Measurements from ENCODE around the gene SAFB2.

The SAFB2 gene

DNA sequence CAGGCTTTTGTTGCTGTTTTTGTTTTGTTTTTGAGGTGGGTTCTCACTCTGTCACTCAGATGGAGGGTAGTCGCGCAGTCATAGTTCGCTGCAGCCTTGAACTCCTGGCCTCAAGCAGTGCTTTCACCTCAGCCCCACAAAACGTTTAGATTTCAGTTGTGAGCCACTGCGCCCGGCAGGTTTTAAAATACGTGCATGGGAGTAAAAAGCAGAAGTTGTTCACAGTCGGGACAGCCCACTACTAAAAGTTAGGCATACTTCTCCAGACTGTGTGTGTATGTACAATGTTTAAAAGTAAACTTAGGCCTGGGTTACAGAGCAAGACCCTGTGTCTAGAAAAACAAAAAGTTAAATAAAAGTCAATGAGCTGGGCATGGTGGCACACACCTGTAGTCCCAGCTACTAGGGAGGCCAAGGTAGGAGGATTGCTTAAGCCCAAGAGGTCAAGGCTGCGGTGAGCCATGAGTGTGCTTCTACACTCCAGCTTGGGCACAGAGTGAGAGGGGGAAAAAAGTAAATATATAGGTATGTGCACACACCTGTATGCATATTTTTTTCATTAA lies 6.4 kb upstream of the SAFB2 start:
- DNase-seq (ENCODE audit: low spot score in 2 of 2) (no peak), ATAC-seq (replicated peaks; ENCODE audit: extremely low read depth, poor library complexity, severe bottlenecking) (no peak)
- Mint-ChIP-seq H3K4me1 (peaks cover 69% of the 10 kb centered on the region), H3K4me3 (no peak overlapping the region), H3K36me3 (ENCODE audit: insufficient read depth) (peaks cover 47% of the 10 kb centered on the region), H3K9me3 (no peaks in the 10 kb centered on the region), H3K27me3 (no peaks in the 10 kb centered on the region), H3K27ac (ENCODE audit: low read depth) (no peak overlapping the region)

DNA sequence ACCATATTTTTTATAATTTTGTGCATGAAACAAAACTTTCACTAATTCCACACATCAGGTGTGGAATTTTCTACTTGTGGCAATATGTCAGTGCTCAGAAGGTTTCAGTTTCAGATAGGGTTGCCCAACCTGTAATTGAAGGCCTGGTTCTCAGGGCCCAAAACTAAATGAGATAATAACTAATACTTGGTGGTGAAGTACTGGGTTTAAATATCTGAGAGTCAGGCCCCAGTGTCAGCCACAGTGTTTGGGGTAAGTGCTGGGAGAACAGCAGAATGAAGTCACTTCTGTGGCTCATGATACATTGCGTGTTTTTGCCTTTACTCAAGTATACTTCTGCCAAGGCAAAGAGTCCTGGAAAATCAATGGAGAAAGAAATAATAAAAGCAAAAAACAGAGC lies 5.9 kb upstream of the SAFB2 start:
- no peak overlapping the region for H3K27ac Mint-ChIP-seq (ENCODE audit: low read depth)
- H3K9me3 Mint-ChIP-seq, result no peaks in the 10 kb centered on the region
- no peak overlapping the region for H3K4me3 Mint-ChIP-seq
- DNase-seq (ENCODE audit: low spot score in 2 of 2) (no peak), ATAC-seq (replicated peaks; ENCODE audit: extremely low read depth, poor library complexity, severe bottlenecking) (no peak)
- H3K4me1 Mint-ChIP-seq, result peaks cover 74% of the 10 kb centered on the region
- peaks cover 50% of the 10 kb centered on the region for H3K36me3 Mint-ChIP-seq (ENCODE audit: insufficient read depth)
- H3K27me3 Mint-ChIP-seq, result no peaks in the 10 kb centered on the region

DNA sequence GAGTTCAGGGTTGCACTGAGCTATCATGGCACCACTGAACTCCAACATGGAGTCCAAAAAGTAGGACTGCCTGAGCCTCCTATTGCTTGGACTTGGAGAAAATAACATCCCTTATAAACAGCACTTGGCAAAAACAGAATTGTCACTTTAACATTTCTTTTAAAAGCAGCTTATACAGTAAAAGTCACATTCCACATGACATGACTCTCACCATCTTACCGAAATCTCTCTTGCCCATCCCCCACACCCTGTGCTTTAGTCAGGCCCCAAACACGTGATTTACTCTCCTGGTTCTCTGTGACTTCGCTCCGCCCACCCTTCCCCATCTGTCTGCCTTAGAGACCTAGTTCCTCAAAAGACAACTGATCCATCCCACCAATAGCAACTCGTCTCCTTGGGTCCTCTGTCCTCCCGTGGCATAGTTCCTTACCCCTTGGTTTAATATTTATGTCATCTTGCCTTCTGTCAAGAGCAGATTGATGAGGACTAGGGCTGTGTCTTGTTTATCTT lies 4.9 kb upstream of the SAFB2 start:
- ATAC-seq (replicated peaks; ENCODE audit: extremely low read depth, poor library complexity, severe bottlenecking) (no peak), DNase-seq (ENCODE audit: low spot score in 2 of 2) (no peak)
- Mint-ChIP-seq H3K36me3 (ENCODE audit: insufficient read depth) (peaks cover 54% of the 10 kb centered on the region), H3K27me3 (no peaks in the 10 kb centered on the region), H3K4me3 (peak overlapping the region; percentile 1), H3K4me1 (peaks cover 72% of the 10 kb centered on the region), H3K9me3 (no peaks in the 10 kb centered on the region), H3K27ac (ENCODE audit: low read depth) (peak overlapping the region; percentile 44)

DNA sequence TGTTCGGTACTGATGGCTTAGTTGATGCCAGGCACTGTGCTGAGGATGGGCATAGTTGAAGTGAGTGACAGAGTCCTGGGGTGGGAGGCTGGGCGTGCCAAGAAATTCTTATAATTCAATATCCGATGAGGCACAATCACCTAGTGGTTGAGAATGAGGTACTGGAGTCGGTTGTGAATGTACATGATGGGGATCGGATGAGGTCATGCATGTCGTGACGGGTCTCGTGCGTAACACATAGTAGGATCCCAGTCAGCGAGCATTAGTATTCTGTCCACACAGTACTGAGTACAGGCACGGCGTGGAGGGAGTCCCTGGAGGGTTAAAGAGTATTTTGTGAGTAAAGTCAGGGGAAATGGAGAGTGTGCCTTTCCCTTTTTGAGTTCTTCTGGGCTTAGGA lies 3.1 kb upstream of the SAFB2 start:
- peaks cover 69% of the 10 kb centered on the region for H3K4me1 Mint-ChIP-seq
- DNase-seq (ENCODE audit: low spot score in 2 of 2), result no peak
- H3K9me3 Mint-ChIP-seq, result no peaks in the 10 kb centered on the region
- no peaks in the 10 kb centered on the region for H3K27me3 Mint-ChIP-seq
- H3K36me3 Mint-ChIP-seq (ENCODE audit: insufficient read depth), result peaks cover 61% of the 10 kb centered on the region
- H3K27ac Mint-ChIP-seq (ENCODE audit: low read depth), result no peak overlapping the region
- H3K4me3 Mint-ChIP-seq, result peak overlapping the region; percentile 100
- ATAC-seq (replicated peaks; ENCODE audit: extremely low read depth, poor library complexity, severe bottlenecking), result no peak

DNA sequence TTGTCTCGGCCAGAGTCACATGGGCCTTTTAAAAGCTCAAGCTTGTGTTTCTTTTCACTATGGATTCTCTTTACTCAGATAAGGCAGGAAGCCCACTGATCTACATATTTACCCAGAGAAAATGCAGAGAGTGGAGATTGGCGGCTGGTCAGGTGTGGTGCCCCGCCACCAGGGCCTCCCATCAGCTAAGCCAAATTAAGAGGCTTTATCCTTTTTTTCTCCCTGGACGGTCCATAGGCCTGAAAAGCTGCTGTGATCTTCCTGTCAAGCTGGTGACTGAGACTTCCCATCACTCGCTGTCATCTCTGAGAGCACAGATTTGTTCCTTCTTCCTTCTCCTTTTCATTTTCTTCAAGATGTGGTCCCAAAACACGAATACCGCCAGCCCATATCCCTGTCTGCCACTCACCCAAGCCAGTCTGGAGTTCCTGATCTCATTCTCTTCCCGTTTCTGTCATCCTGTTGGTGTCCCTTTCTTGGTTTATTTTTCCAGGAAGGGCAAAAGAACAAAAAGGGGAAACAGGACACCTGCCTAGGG lies 2.2 kb upstream of the SAFB2 start:
- Mint-ChIP-seq H3K9me3 (no peaks in the 10 kb centered on the region), H3K27ac (ENCODE audit: low read depth) (peak overlapping the region; percentile 100), H3K4me3 (peak overlapping the region; percentile 100), H3K36me3 (ENCODE audit: insufficient read depth) (peaks cover 65% of the 10 kb centered on the region), H3K4me1 (peaks cover 77% of the 10 kb centered on the region), H3K27me3 (no peaks in the 10 kb centered on the region)
- DNase-seq (ENCODE audit: low spot score in 2 of 2), result no peak
- ATAC-seq (replicated peaks; ENCODE audit: extremely low read depth, poor library complexity, severe bottlenecking), result no peak

DNA sequence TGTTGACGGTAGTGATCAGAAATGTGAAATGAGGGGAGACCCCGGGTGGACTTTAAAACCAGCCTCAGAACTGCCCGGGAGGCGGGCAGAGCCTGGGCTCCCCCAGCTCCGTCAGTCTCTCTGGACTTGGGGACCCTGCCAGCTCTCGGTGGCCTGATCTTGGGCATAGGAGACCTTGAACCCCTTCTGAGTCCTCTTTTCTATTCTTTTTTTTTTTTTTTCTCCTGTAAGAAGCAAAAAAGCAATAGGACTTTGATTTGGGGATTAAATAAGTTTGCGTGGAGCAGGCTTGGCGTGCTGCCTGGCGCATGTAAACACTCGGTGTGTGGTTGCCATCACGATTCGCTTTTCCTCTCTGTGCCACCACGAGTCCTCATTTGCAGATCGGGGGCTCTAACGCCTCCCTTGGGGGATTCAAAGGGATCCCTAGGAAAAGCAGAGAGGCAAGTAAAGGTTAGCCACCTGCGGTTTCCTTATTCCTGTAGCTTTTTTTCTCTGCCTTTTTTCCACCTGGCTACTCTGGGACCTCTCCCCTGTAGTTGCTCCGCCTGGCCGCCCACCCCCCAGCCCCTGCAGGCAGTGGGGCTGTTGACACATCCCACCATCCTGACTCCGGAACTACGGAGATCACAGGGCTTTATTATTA lies 1.6 kb upstream of the SAFB2 start:
- peaks cover 66% of the 10 kb centered on the region for H3K36me3 Mint-ChIP-seq (ENCODE audit: insufficient read depth)
- DNase-seq (ENCODE audit: low spot score in 2 of 2), result no peak
- peak overlapping the region; percentile 100 for H3K27ac Mint-ChIP-seq (ENCODE audit: low read depth)
- H3K9me3 Mint-ChIP-seq, result no peaks in the 10 kb centered on the region
- peak overlapping the region; percentile 100 for H3K4me3 Mint-ChIP-seq
- peaks cover 80% of the 10 kb centered on the region for H3K4me1 Mint-ChIP-seq
- ATAC-seq (replicated peaks; ENCODE audit: extremely low read depth, poor library complexity, severe bottlenecking), result no peak
- no peaks in the 10 kb centered on the region for H3K27me3 Mint-ChIP-seq

DNA sequence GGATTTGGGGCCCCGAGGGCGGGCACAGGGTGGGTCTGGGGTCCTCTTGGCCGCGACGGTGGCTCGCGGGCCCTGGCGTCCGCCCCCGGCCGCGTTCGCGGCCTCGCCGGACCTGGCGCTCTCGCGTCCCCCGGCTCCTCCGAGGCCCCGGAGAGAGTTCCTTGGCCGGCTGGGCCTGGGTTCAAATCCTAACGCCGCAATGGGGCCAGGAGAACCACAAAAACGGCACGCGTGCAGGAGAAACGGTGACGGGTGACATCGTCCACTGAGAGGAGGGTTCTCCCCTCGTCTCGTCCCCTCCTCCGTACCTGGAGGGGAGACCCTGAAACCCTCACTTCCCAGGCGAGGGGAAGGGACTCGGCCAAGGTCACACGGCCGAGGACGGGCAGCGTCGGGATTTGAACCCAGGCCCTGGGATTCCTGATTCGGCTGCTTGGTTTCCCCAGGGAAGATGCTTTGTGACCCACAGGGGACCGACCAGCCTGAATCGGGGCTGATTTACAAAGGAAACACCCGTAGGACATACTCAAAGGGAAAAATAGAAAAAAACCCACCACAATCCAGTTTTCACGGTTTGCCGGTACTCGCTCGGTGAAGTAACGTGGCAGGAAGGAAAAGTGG lies 931 bp upstream of the SAFB2 start:
- H3K27me3 Mint-ChIP-seq, result no peaks in the 10 kb centered on the region
- no peaks in the 10 kb centered on the region for H3K9me3 Mint-ChIP-seq
- DNase-seq (ENCODE audit: low spot score in 2 of 2) (peak in 1 of 2 donors; percentile 13), ATAC-seq (replicated peaks; ENCODE audit: extremely low read depth, poor library complexity, severe bottlenecking) (no peak)
- peak overlapping the region; percentile 100 for H3K4me3 Mint-ChIP-seq
- H3K4me1 Mint-ChIP-seq, result peaks cover 78% of the 10 kb centered on the region
- H3K27ac Mint-ChIP-seq (ENCODE audit: low read depth), result peak overlapping the region; percentile 100
- H3K36me3 Mint-ChIP-seq (ENCODE audit: insufficient read depth), result peaks cover 63% of the 10 kb centered on the region

DNA sequence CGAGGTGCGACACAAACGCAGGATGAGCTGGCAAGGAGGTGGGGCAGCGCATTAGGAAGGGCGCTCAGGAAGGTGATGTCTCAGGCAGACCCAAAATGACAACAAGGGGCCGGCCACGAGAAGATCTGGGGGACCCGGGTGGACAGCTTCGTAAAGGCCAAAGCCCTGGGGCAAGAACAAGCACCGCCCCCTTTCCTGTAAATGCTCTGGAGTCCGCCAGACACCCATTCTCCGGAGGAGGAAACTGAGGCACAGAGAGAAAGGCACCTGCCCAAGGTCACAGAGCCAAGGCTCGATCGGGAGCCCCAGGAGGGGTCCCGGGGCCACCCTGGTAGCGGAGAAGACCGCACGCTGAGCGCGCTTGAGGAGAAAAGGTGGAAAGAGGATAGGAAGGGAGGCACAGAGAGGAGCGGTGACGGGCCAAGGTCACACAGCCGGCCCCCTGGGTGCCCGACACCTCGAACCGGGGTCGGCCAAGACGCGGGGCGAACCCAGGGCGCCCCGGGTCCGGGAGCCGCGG lies 571 bp downstream of the SAFB2 start:
- Mint-ChIP-seq H3K27me3 (no peaks in the 10 kb centered on the region), H3K4me3 (peak overlapping the region; percentile 100), H3K9me3 (no peaks in the 10 kb centered on the region), H3K27ac (ENCODE audit: low read depth) (peak overlapping the region; percentile 100), H3K36me3 (ENCODE audit: insufficient read depth) (peaks cover 67% of the 10 kb centered on the region), H3K4me1 (peaks cover 69% of the 10 kb centered on the region)
- DNase-seq (ENCODE audit: low spot score in 2 of 2) (peak in 1 of 2 donors; percentile 11), ATAC-seq (replicated peaks; ENCODE audit: extremely low read depth, poor library complexity, severe bottlenecking) (no peak)

DNA sequence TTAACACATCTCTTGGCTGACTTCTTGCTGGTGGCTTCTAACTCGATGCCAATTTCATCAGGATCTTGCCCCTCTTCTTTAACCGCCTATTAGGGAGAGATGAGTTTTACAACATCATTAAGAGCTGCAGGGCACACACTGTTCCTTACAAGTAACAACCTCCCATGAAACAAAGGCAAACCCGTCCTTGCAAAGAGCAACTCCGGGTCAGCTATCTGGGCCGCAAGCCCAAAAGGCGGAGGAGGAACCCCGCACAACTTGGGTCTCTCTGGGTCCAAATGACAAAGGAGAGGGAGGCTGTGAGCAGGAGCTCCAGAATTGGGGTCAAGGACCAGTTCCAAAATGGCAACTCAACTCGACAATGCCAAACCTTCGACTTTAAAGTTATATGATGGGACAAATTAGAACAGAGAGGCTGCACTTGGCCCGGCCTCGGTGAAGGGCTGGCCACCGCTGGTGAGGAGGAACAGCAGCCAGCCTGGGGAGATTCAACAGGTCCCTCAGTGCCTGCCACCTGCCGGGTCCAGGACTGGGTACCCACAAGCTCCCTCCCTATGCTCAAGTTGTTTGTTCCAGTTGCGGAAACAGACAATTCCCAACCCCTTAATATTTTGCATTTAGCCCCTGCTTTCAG lies 1.1 kb downstream of the SAFB2 start:
- peaks cover 65% of the 10 kb centered on the region for H3K4me1 Mint-ChIP-seq
- H3K27me3 Mint-ChIP-seq, result no peaks in the 10 kb centered on the region
- H3K9me3 Mint-ChIP-seq, result no peaks in the 10 kb centered on the region
- H3K36me3 Mint-ChIP-seq (ENCODE audit: insufficient read depth), result peaks cover 66% of the 10 kb centered on the region
- H3K27ac Mint-ChIP-seq (ENCODE audit: low read depth), result peak overlapping the region; percentile 100
- H3K4me3 Mint-ChIP-seq, result peak overlapping the region; percentile 100
- no peak for DNase-seq (ENCODE audit: low spot score in 2 of 2)
- ATAC-seq (replicated peaks; ENCODE audit: extremely low read depth, poor library complexity, severe bottlenecking), result no peak

DNA sequence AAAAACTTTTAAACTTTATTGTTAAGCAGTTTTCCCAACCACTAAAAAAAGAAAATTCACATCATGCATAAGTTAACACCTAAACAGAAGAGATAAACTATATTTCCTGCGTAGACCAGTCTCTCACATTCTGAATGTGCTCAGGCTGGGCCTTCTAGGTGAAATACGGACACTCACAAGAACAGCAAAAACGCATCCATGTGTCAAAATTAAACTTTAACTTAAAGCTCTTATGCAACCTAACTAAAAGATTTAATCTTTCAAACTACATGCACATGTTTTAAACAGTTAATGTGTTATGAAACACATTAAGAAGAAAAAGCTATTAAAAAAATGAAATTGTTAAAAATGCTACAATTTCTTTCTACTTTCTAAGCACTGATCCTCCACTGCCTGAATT lies 2.6 kb downstream of the SAFB2 start:
- H3K27ac Mint-ChIP-seq (ENCODE audit: low read depth), result peak overlapping the region; percentile 53
- peaks cover 75% of the 10 kb centered on the region for H3K36me3 Mint-ChIP-seq (ENCODE audit: insufficient read depth)
- H3K9me3 Mint-ChIP-seq, result no peaks in the 10 kb centered on the region
- peak overlapping the region; percentile 100 for H3K4me3 Mint-ChIP-seq
- peaks cover 58% of the 10 kb centered on the region for H3K4me1 Mint-ChIP-seq
- no peak for ATAC-seq (replicated peaks; ENCODE audit: extremely low read depth, poor library complexity, severe bottlenecking)
- DNase-seq (ENCODE audit: low spot score in 2 of 2), result no peak
- H3K27me3 Mint-ChIP-seq, result no peaks in the 10 kb centered on the region

DNA sequence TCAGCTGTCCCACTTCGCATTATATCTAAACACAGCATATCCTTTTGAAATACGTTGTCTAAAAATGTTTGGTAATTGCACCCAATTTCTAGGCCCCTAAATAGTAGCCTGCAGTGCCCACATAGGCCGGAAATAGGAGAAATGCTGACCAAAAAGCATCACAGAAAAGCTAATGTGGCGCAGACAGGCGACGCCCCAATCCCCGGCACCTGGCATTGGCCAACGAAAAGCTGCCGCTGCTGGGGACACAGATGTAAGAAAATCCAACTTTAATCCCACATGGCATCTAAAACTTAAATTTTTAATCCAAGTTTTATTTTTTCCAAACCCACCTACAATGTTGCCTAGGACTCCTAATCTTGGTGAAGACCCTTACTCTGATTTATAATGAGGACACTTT lies 4.0 kb downstream of the SAFB2 start:
- peaks cover 76% of the 10 kb centered on the region for H3K36me3 Mint-ChIP-seq (ENCODE audit: insufficient read depth)
- H3K4me1 Mint-ChIP-seq, result peaks cover 47% of the 10 kb centered on the region
- peak overlapping the region; percentile 100 for H3K4me3 Mint-ChIP-seq
- no peak for ATAC-seq (replicated peaks; ENCODE audit: extremely low read depth, poor library complexity, severe bottlenecking)
- H3K27ac Mint-ChIP-seq (ENCODE audit: low read depth), result no peak overlapping the region
- DNase-seq (ENCODE audit: low spot score in 2 of 2), result no peak
- no peaks in the 10 kb centered on the region for H3K27me3 Mint-ChIP-seq
- H3K9me3 Mint-ChIP-seq, result no peaks in the 10 kb centered on the region

DNA sequence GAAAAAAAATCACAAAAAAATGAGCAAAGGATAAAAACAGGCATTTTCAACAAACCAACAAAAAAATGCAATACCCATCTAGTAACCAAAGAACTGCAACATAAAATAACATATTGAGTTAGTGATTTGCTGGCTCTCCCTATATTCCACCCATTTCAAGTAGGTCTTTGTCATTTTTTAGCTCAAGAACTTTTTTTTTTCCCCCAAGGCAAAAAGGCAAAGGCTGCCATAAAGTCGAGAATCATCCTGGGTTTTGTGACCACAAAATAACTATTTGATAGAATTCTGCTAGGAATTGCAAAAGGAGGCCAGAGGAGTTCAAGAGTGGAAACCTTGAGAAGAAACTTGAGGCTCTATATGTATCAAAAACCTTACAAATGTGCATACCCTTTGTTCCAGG lies 5.5 kb downstream of the SAFB2 start:
- ATAC-seq (replicated peaks; ENCODE audit: extremely low read depth, poor library complexity, severe bottlenecking), result no peak
- Mint-ChIP-seq H3K36me3 (ENCODE audit: insufficient read depth) (peaks cover 82% of the 10 kb centered on the region), H3K27ac (ENCODE audit: low read depth) (no peak overlapping the region), H3K9me3 (no peaks in the 10 kb centered on the region), H3K27me3 (no peaks in the 10 kb centered on the region), H3K4me3 (no peak overlapping the region), H3K4me1 (peaks cover 49% of the 10 kb centered on the region)
- no peak for DNase-seq (ENCODE audit: low spot score in 2 of 2)
